ENCODE results near the gene LIN52. TPM values are rescaled to one million over a fixed set of nuclear protein-coding genes. Genes with fewer than 3 reads are reported as not detected.

LIN52 gene
- total and polyA plus RNA-seq, 9 of the 15 experiments (the other 6 are each of a cell fraction or from before 2014, with no cell fraction given) = 4.6 to 11.8 (median 9.2) TPM

DNA sequence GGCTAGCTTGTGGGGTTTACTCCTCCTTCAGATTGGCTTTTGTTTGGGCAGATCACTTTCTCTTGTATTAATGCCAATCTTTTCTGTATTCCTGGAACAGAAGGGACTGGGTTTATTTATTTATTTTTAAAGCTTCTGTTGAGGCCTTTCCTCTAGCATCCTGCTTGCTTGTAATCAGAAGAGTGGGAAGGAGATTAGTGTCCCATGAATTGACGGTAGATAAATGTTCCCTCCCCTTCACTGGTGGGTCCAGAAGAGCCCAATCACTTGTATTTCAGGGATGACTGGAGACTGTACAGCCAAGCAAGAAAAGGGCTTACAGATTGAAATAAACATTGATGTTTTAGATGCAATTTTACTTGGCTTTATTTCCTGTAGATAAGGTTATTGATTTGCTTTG, 71.0 kb downstream of the LIN52 start:
- no peak overlapping the region for H3K4me3 ChIP-seq
- no peak overlapping the region for H3K9ac ChIP-seq (ENCODE audit: insufficient read depth in 1 of 2, low read depth in 2 of 2, low read length in 2 of 2)
- no peaks in the 10 kb centered on the region for H3K27me3 ChIP-seq (ENCODE audit: control insufficient read depth in 2 of 2, insufficient read depth in 2 of 2, low read length in 2 of 2)
- no peaks in the 10 kb centered on the region for H3K9me1 ChIP-seq (ENCODE audit: control insufficient read depth, insufficient read depth, low read length)
- no peak for ATAC-seq
- H3K4me1 ChIP-seq (replicated peaks in 1 of 2; ENCODE audit: control insufficient read depth in 2 of 2, insufficient read depth in 2 of 2, low read length in 2 of 2) = no peaks in the 10 kb centered on the region
- intact Hi-C loops (cut with micrococcal nuclease) (no loop called here), in situ Hi-C loops (cut with MboI) (no loop called here)
- no peak for FAIRE-seq
- no peak overlapping the region for H2AFZ ChIP-seq (ENCODE audit: low read depth, low read length)
- no peaks in the 10 kb centered on the region for H3K36me3 ChIP-seq (ENCODE audit: control insufficient read depth, insufficient read depth, low read length)
- TF ChIP-seq, protein P1, sequence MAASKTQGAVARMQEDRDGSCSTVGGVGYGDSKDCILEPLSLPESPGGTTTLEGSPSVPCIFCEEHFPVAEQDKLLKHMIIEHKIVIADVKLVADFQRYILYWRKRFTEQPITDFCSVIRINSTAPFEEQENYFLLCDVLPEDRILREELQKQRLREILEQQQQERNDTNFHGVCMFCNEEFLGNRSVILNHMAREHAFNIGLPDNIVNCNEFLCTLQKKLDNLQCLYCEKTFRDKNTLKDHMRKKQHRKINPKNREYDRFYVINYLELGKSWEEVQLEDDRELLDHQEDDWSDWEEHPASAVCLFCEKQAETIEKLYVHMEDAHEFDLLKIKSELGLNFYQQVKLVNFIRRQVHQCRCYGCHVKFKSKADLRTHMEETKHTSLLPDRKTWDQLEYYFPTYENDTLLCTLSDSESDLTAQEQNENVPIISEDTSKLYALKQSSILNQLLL (CRISPR knock-in tag; IDR thresholded peaks at IDR 0.05; ENCODE audit: borderline replicate concordance) = no peak
- TF ChIP-seq, protein P2, sequence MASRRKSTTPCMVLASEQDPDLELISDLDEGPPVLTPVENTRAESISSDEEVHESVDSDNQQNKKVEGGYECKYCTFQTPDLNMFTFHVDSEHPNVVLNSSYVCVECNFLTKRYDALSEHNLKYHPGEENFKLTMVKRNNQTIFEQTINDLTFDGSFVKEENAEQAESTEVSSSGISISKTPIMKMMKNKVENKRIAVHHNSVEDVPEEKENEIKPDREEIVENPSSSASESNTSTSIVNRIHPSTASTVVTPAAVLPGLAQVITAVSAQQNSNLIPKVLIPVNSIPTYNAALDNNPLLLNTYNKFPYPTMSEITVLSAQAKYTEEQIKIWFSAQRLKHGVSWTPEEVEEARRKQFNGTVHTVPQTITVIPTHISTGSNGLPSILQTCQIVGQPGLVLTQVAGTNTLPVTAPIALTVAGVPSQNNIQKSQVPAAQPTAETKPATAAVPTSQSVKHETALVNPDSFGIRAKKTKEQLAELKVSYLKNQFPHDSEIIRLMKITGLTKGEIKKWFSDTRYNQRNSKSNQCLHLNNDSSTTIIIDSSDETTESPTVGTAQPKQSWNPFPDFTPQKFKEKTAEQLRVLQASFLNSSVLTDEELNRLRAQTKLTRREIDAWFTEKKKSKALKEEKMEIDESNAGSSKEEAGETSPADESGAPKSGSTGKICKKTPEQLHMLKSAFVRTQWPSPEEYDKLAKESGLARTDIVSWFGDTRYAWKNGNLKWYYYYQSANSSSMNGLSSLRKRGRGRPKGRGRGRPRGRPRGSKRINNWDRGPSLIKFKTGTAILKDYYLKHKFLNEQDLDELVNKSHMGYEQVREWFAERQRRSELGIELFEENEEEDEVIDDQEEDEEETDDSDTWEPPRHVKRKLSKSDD (conservative IDR thresholded peaks at IDR 0.05; ENCODE audit: low read length) = no peak
- BruUV-seq (replicated peaks) = no TSS peak
- 11% methylated on average over 1 of the region's 1 CpG for WGBS (ENCODE audit: insufficient coverage, low coverage, missing lambda C conversion rate)
- ChIA-PET POLR2A (no interaction called here), CTCF (ENCODE audit: low intra/inter-chr PET ratio) (no interaction called here)
- no peak for DNase-seq (ENCODE audit: extremely low read depth in 1 of 4, low spot score in 3 of 4)
- no peak overlapping the region for H3K4me2 ChIP-seq (ENCODE audit: insufficient read depth, low read length)
- H3K9me3 ChIP-seq (replicated peaks; ENCODE audit: control insufficient read depth, insufficient read depth, low read depth, low read length) = no peaks in the 10 kb centered on the region
- H4K20me1 ChIP-seq (replicated peaks; ENCODE audit: control insufficient read depth, insufficient read depth, low read length) = no peaks in the 10 kb centered on the region
- no peaks in the 10 kb centered on the region for H3K79me2 ChIP-seq (ENCODE audit: control insufficient read depth, insufficient read depth, low read length)
- no peak overlapping the region for H3K27ac ChIP-seq (ENCODE audit: extremely low read depth, low read depth, low read length)
